Measurements from ENCODE around the gene LCN1.

DNA sequence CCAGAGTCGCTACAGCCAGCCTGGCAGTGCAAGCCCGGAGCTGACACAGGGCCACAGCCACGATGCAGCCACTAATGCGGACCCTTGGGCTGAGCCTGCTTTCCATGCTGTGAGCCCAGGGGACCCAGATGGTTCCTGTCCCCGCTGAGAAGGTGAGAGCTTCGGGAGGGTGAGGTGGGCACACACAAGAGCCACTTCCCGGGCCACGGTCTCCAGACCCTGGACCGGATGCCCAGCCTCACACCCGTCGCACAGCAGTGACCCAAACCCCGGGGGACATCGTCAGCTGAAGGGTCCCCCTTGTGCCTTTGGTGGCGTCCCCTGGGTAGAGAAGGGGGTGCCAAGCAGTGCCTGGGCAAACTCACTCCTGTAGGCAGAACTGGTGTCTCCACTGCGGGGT lies 53.7 kb downstream of the LCN1 start:
- TF ChIP-seq CTCF (IDR thresholded peaks at IDR 0.05; ENCODE audit: extremely low read depth in 1 of 2, insufficient read depth in 1 of 2, low read depth in 1 of 2, low read length in 2 of 2): no peak
- no peak for TF ChIP-seq GATA2 (IDR thresholded peaks at IDR 0.05; ENCODE audit: insufficient read depth, insufficient read length, low read depth, low read length)
- TF ChIP-seq POLR2A (IDR thresholded peaks at IDR 0.05; ENCODE audit: low read depth, low read length): no peak
- TF ChIP-seq POLR2AphosphoS5 (IDR thresholded peaks at IDR 0.05; ENCODE audit: insufficient read depth, low read depth, low read length): no peak
